BE2C (cell line): ENCODE data around the gene MRS2.

Experiments
- DNase-seq: peaks from one replicate; pipeline ENCODE4 v3.0.0-alpha.2; 2020
- H3K27me3 ChIP-seq: fragments of 250-450 bp; sonication (Bioruptor Pico); 2 replicates; pipeline ENCODE4 v1.5.1; 2020; ENCODE audit warnings: mild to moderate bottlenecking
- H3K36me3 ChIP-seq: fragments of 250-450 bp; sonication (Bioruptor Pico); 2 replicates; pipeline ENCODE4 v1.5.1; 2020; ENCODE audit warnings: mild to moderate bottlenecking
- H3K4me1 ChIP-seq: fragments of 250-450 bp; sonication (Bioruptor Pico); 2 replicates; pipeline ENCODE4 v1.5.1; 2020
- H3K4me3 ChIP-seq: 2 replicates; pipeline ENCODE4 v1.5.1; 2011; ENCODE audit warnings: low read depth, low read length
- H3K9me3 ChIP-seq: fragments of 250-450 bp; sonication (Bioruptor Pico); 2 replicates; pipeline ENCODE4 v1.5.1; 2020
- TF ChIP-seq, protein P1 (sequence below): IDR thresholded peaks from 2 replicates; pipeline ENCODE4 v1.5.1; 2012; ENCODE audit warnings: mild to moderate bottlenecking, low read depth, low read length

MRS2 gene

DNA sequence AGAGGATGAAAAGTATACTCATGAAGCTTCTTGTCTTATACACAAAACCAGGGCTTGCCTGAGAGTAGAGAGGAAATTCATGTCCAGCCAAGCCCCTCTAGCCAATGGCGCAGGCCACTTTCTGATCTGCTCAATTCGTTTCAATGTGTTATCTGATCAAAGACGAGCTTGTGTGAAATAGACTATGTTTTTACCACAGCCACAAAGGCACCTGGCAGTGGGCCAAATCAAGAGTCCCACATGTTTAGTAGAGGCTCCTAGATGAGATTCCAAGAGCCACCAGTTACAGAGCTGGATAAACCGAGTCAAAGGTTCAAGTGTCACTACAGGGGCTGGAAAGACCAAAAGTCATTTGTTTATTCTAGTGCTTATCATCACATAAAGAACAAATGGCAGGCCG is 51.7 kb downstream of the MRS2 start:
- no peaks in the 10 kb centered on the region for H3K36me3 ChIP-seq
- no peaks in the 10 kb centered on the region for H3K4me1 ChIP-seq
- no peaks in the 10 kb centered on the region for H3K27me3 ChIP-seq
- peak; percentile 24 for DNase-seq
- H3K4me3 ChIP-seq = no peak overlapping the region
- TF ChIP-seq, protein P1, sequence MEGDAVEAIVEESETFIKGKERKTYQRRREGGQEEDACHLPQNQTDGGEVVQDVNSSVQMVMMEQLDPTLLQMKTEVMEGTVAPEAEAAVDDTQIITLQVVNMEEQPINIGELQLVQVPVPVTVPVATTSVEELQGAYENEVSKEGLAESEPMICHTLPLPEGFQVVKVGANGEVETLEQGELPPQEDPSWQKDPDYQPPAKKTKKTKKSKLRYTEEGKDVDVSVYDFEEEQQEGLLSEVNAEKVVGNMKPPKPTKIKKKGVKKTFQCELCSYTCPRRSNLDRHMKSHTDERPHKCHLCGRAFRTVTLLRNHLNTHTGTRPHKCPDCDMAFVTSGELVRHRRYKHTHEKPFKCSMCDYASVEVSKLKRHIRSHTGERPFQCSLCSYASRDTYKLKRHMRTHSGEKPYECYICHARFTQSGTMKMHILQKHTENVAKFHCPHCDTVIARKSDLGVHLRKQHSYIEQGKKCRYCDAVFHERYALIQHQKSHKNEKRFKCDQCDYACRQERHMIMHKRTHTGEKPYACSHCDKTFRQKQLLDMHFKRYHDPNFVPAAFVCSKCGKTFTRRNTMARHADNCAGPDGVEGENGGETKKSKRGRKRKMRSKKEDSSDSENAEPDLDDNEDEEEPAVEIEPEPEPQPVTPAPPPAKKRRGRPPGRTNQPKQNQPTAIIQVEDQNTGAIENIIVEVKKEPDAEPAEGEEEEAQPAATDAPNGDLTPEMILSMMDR = no peak
- H3K9me3 ChIP-seq = no peaks in the 10 kb centered on the region

- H3K4me3 ChIP-seq = no peak overlapping the region
- no peak for DNase-seq
- H3K4me1 ChIP-seq = no peaks in the 10 kb centered on the region
- no peaks in the 10 kb centered on the region for H3K27me3 ChIP-seq
- TF ChIP-seq, protein P1 = no peak
- no peaks in the 10 kb centered on the region for H3K36me3 ChIP-seq
- H3K9me3 ChIP-seq = no peaks in the 10 kb centered on the region
Measured at GRCh38 chr6:24455061-24455460, 52.3 kb downstream of the MRS2 start.

- H3K4me3 ChIP-seq = no peak overlapping the region
- no peaks in the 10 kb centered on the region for H3K4me1 ChIP-seq
- TF ChIP-seq, protein P1 = no peak
- no peak for DNase-seq
- H3K36me3 ChIP-seq = no peaks in the 10 kb centered on the region
- no peaks in the 10 kb centered on the region for H3K9me3 ChIP-seq
- H3K27me3 ChIP-seq = no peaks in the 10 kb centered on the region
Measured at GRCh38 chr6:24458134-24458533, 55.4 kb downstream of the MRS2 start.

DNA sequence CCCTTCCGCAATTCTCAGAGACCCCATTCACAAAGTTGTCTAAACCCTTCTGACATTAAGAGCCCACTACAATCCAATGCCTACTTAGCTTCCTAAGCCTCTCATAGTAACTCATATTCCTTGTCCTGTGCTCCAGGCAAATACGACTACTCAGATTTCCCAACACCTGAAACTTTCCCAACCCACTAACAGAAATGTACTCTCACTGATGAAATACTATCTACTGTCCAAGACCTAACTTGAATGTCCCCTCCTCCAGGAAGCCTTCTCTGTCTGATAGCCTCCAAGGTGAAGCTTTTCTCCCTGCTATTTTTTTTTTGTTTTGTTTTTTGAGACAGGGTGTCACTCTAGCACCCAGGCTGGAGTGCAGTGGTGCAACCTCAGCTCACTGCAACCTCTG is 56.2 kb downstream of the MRS2 start:
- DNase-seq = no peak
- Histone ChIP-seq H3K9me3 (no peaks in the 10 kb centered on the region), H3K27me3 (no peaks in the 10 kb centered on the region), H3K4me1 (no peaks in the 10 kb centered on the region), H3K4me3 (no peak overlapping the region), H3K36me3 (no peaks in the 10 kb centered on the region)
- TF ChIP-seq, protein P1 = no peak

- Histone ChIP-seq H3K4me3 (no peak overlapping the region), H3K27me3 (no peaks in the 10 kb centered on the region), H3K9me3 (no peaks in the 10 kb centered on the region), H3K4me1 (no peaks in the 10 kb centered on the region), H3K36me3 (no peaks in the 10 kb centered on the region)
- no peak for DNase-seq
- TF ChIP-seq, protein P1 = no peak
Measured at GRCh38 chr6:24460966-24461365, 58.2 kb downstream of the MRS2 start.

GRCh38 chr6:24464253-24465038 is 61.7 kb downstream of the MRS2 start:
- no peaks in the 10 kb centered on the region for H3K27me3 ChIP-seq
- TF ChIP-seq, protein P1 = no peak
- no peak for DNase-seq

More at GRCh38 chr6:24464253-24465038, 61.7 kb downstream of the MRS2 start:
- Histone ChIP-seq H3K4me3 (no peak overlapping the region), H3K4me1 (no peaks in the 10 kb centered on the region), H3K36me3 (no peaks in the 10 kb centered on the region), H3K9me3 (no peaks in the 10 kb centered on the region)
